Endothelial cell of umbilical vein (primary cell): ENCODE results near the gene CXCR1. TPM values are rescaled to one million over a fixed set of nuclear protein-coding genes. Genes with fewer than 3 reads are reported as not detected.

Source experiments
- BruUV-seq: library from RNA; stranded (reverse); fragments of 400-500 nt; replicated peaks from 2 replicates; lab custom pipeline; 2021; lab: Mats Ljungman, UMichigan
- CTCF ChIA-PET: fragments of 300-600, 350-600 bp; sonication (Branson Sonifier 250); formaldehyde crosslinking; loops from one replicate; lab custom pipeline; 2021; ENCODE audit warnings: antibody characterized with exemption, inconsistent platforms; lab: Charles Lee
- POLR2A ChIA-PET: fragments of 300-600, 350-600 bp; sonication (Branson Sonifier 250); formaldehyde crosslinking; loops from one replicate; lab custom pipeline; 2021; ENCODE audit warnings: antibody characterized with exemption, inconsistent platforms; lab: Charles Lee
- DNase-seq: peaks from one replicate; pipeline ENCODE4 v3.0.0-alpha.2; 2011; ENCODE audit warnings: low read depth, low spot score
- FAIRE-seq: peaks from 2 replicates; lab custom pipeline; 2011; peaks lifted over from hg19 to GRCh38; lab: Jason Lieb, UNC
- H2AFZ ChIP-seq: 2 replicates; pipeline ENCODE4 v1.6.0; 2012; ENCODE audit warnings: low read depth, low read length, control low read depth, inconsistent platforms
- H3K27ac ChIP-seq: 2 replicates; pipeline ENCODE4 v1.5.1; 2011; ENCODE audit warnings: low read depth, mild to moderate bottlenecking, control low read depth, low read length, moderate library complexity; ENCODE audit not compliant: insufficient read depth
- H3K27me3 ChIP-seq, 2 experiments: 2 replicates each; pipeline versions ENCODE4 v1.6.0 to v1.6.1; 2011; ENCODE audit warnings: low read length in 2 of 2, mixed read lengths in 1 of 2; ENCODE audit not compliant: control insufficient read depth in 2 of 2, insufficient read depth in 2 of 2
- H3K36me3 ChIP-seq, 2 experiments: 2 replicates in 1 of 2; 3 replicates in 1 of 2; pipeline ENCODE4 v1.5.1; 2011; ENCODE audit warnings: low read length in 2 of 2, mild to moderate bottlenecking in 1 of 2, moderate library complexity in 1 of 2; ENCODE audit not compliant: control insufficient read depth in 2 of 2, insufficient read depth in 2 of 2; ENCODE audit errors: extremely low read depth in 1 of 2
- H3K4me1 ChIP-seq: 3 replicates; pipeline ENCODE4 v1.5.1; 2011; ENCODE audit warnings: mild to moderate bottlenecking, low read length; ENCODE audit not compliant: control insufficient read depth, insufficient read depth; ENCODE audit errors: extremely low read depth
- H3K4me2 ChIP-seq: 2 replicates; pipeline ENCODE4 v1.6.1; 2011; ENCODE audit warnings: low read length, control low read depth, mixed read lengths; ENCODE audit not compliant: insufficient read depth
- H3K4me3 ChIP-seq, 3 experiments: fragments of 200-600 bp in 1 of 3; sonication (generic), shearing (Covaris generic) in 1 of 3; replicated peaks in 1 of 3; 2 replicates each; pipeline ENCODE4 v1.5.1; 2011 to 2016; ENCODE audit warnings: control low read depth in 3 of 3, low read length in 3 of 3, mild to moderate bottlenecking in 2 of 3, inconsistent platforms in 1 of 3, low read depth in 1 of 3, moderate library complexity in 1 of 3; ENCODE audit not compliant: insufficient read depth in 1 of 3
- H3K79me2 ChIP-seq: 2 replicates; pipeline ENCODE4 v1.6.0; 2012; ENCODE audit warnings: low read length, inconsistent platforms; ENCODE audit not compliant: control insufficient read depth, insufficient read depth
- H3K9ac ChIP-seq: replicated peaks from 2 replicates; pipeline ENCODE3; 2011; ENCODE audit warnings: low read length, control low read depth; ENCODE audit not compliant: insufficient read depth; ENCODE audit errors: extremely low read depth
- H3K9me1 ChIP-seq: replicated peaks from 3 replicates; pipeline ENCODE4 v1.6.0; 2011; ENCODE audit warnings: mild to moderate bottlenecking, low read length; ENCODE audit not compliant: control insufficient read depth, insufficient read depth; ENCODE audit errors: extremely low read depth
- H3K9me3 ChIP-seq: replicated peaks from 2 replicates; pipeline ENCODE4 v1.5.1; 2012; ENCODE audit warnings: low read length, inconsistent platforms; ENCODE audit not compliant: control insufficient read depth, insufficient read depth
- H4K20me1 ChIP-seq: replicated peaks from 2 replicates; pipeline ENCODE3; 2011; ENCODE audit warnings: mild to moderate bottlenecking, low read length; ENCODE audit not compliant: control insufficient read depth, insufficient read depth; ENCODE audit errors: extremely low read depth
- EZH2 ChIP-seq: IDR thresholded peaks from 2 replicates; pipeline ENCODE4 v1.6.1; 2012; ENCODE audit warnings: borderline replicate concordance, low read depth, mild to moderate bottlenecking, moderate library complexity, low read length, inconsistent platforms; ENCODE audit not compliant: severe bottlenecking
- FOS ChIP-seq: IDR thresholded peaks from 2 replicates; pipeline ENCODE4 v1.6.1; 2011; ENCODE audit warnings: mild to moderate bottlenecking, low read length, moderate library complexity, borderline replicate concordance; ENCODE audit not compliant: insufficient read depth
- GATA2 ChIP-seq: IDR thresholded peaks from 2 replicates; pipeline ENCODE4 v1.7.0; 2011; ENCODE audit warnings: low read depth, mild to moderate bottlenecking, moderate library complexity, mixed read lengths, low read length; ENCODE audit not compliant: insufficient read length, insufficient read depth
- JUN ChIP-seq: IDR thresholded peaks from 2 replicates; pipeline ENCODE4 v1.6.1; 2011; ENCODE audit warnings: borderline replicate concordance, low read depth; ENCODE audit not compliant: insufficient read length, insufficient read depth
- MYC ChIP-seq: IDR thresholded peaks from one replicate; pipeline ENCODE4 v1.6.1; 2011; ENCODE audit warnings: mild to moderate bottlenecking, low read depth, low read length
- POLR2A ChIP-seq: IDR thresholded peaks from 2 replicates; pipeline ENCODE4 v1.6.1; 2012; ENCODE audit warnings: low read depth, mild to moderate bottlenecking, control low read depth, low read length
- POLR2AphosphoS5 ChIP-seq: IDR thresholded peaks from 2 replicates; pipeline ENCODE4 v1.6.1; 2012; ENCODE audit warnings: low read depth, mild to moderate bottlenecking, control low read depth, low read length, moderate library complexity; ENCODE audit not compliant: insufficient read depth
- dilution Hi-C: fragments of 300-500 bp; cut with MboI; formaldehyde crosslinking; loops from one replicate; pipeline ENCODE4 v1.15.0; 2019; ENCODE audit warnings: low sequenced_read_pairs; ENCODE audit not compliant: extremely low pct_ligation_motif_present
- intact Hi-C: fragments of 100-400 bp; cut with micrococcal nuclease; formaldehyde crosslinking; loops from one replicate; pipeline ENCODE4 v1.10.0; 2022
- polyA plus RNA-seq, 4 experiments: library from polyadenylated mRNA; depleted of rRNA in 3 of 4; stranded (reverse) in 3 of 4; unstranded in 1 of 4; fragments of >200 nt; gene quantifications; 2 replicates each; pipeline versions ENCODE4 v1.2.1 to v1.2.3, GENCODE V29; 2011 to 2012; ENCODE audit warnings: missing spikeins in 1 of 4
- total RNA-seq: library from RNA; stranded (reverse); gene quantifications from 2 replicates; pipeline ENCODE4 v1.2.3, GENCODE V29; 2021
- TF ChIP-seq, protein P1 (sequence below): IDR thresholded peaks from 2 replicates; pipeline ENCODE4 v1.6.1; 2011; ENCODE audit not compliant: insufficient read depth, insufficient read length
- TF ChIP-seq, protein P2 (sequence below), 2 donors: IDR thresholded peaks; 1 replicate in 1 of 2; 2 replicates in 1 of 2; pipeline ENCODE4 v1.5.1; 2011; ENCODE audit warnings: low read length in 2 of 2, mild to moderate bottlenecking in 2 of 2, moderate library complexity in 2 of 2, control low read depth in 1 of 2, inconsistent platforms in 1 of 2, low read depth in 1 of 2; ENCODE audit not compliant: insufficient read depth in 1 of 2; ENCODE audit errors: extremely low read depth in 1 of 2

CXCR1 gene
- total and polyA plus RNA-seq, 2 donors (not counting 3 experiments of a cell fraction or from before 2014, with no cell fraction given): not detected

DNA sequence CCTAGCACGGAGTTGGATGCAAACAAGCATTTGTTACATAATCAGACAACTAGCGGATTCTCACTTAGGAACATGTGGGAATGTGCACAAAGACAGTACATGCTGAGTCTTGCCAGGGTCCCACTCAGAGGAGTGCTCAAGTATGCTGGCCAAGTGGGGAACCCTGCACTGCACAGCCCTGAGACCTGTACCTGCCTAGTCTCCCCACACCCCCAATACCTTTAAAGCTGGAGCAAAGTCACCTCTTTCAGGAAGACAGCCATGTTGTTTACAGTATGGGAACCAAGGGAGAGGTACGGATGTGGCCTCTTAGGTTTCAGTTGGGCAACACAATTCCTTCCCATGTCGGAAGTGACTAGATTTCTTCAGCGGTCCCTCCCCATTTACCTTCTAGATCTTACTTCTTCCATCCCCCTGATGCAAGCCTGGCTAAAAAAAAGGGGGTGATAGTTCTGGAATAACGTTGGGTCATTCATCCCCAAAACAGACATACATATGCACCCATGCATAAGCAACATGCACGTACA is 10.7 kb downstream of the CXCR1 start:
- Histone ChIP-seq H2AFZ (no peak overlapping the region), H3K27ac (no peak overlapping the region), H3K4me2 (no peak overlapping the region), H3K9me3 (no peaks in the 10 kb centered on the region), H3K27me3 (peaks cover 4 to 8% of the 10 kb centered on the region in 2 experiments), H3K4me3 (no peak overlapping the region), H3K9me1 (no peaks in the 10 kb centered on the region), H3K4me1 (no peaks in the 10 kb centered on the region), H4K20me1 (no peaks in the 10 kb centered on the region), H3K9ac (no peak overlapping the region), H3K36me3 (no peaks in the 10 kb centered on the region), H3K79me2 (no peaks in the 10 kb centered on the region)
- POLR2A ChIA-PET: no interaction called here
- no peak for DNase-seq
- CTCF ChIA-PET: no interaction called here
- no peak for FAIRE-seq
- TF ChIP-seq, protein P1, sequence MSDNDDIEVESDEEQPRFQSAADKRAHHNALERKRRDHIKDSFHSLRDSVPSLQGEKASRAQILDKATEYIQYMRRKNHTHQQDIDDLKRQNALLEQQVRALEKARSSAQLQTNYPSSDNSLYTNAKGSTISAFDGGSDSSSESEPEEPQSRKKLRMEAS: no peak
- TF ChIP-seq JUN: no peak
- no peak for TF ChIP-seq POLR2A
- no peak for TF ChIP-seq FOS
- TF ChIP-seq, protein P2, sequence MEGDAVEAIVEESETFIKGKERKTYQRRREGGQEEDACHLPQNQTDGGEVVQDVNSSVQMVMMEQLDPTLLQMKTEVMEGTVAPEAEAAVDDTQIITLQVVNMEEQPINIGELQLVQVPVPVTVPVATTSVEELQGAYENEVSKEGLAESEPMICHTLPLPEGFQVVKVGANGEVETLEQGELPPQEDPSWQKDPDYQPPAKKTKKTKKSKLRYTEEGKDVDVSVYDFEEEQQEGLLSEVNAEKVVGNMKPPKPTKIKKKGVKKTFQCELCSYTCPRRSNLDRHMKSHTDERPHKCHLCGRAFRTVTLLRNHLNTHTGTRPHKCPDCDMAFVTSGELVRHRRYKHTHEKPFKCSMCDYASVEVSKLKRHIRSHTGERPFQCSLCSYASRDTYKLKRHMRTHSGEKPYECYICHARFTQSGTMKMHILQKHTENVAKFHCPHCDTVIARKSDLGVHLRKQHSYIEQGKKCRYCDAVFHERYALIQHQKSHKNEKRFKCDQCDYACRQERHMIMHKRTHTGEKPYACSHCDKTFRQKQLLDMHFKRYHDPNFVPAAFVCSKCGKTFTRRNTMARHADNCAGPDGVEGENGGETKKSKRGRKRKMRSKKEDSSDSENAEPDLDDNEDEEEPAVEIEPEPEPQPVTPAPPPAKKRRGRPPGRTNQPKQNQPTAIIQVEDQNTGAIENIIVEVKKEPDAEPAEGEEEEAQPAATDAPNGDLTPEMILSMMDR (IDR thresholded peaks at IDR 0.05; ENCODE audit: extremely low read depth in 1 of 2, insufficient read depth in 1 of 2, low read depth in 1 of 2, low read length in 2 of 2): no peak
- no peak for TF ChIP-seq EZH2
- TF ChIP-seq MYC: no peak
- TF ChIP-seq POLR2AphosphoS5: no peak
- no peak for TF ChIP-seq GATA2
- intact Hi-C loops: no loop called here
- dilution Hi-C loops: no loop called here
- no TSS peak for BruUV-seq
